Activated gamma-delta T cell treated with Interleukin-2 at 50 U/mL for 16 hours (primary cell): Measurements from ENCODE around the gene LRRC43.
"Not testable (repeated sequence)": the region's sequence is repeated elsewhere in the genome, so short reads cannot be mapped to it uniquely, and the experiment has no call there.

Experiments used
- DNase-seq: peaks from one replicate; pipeline ENCODE4 v3.0.0-alpha.2; 2020

Gene LRRC43

DNA sequence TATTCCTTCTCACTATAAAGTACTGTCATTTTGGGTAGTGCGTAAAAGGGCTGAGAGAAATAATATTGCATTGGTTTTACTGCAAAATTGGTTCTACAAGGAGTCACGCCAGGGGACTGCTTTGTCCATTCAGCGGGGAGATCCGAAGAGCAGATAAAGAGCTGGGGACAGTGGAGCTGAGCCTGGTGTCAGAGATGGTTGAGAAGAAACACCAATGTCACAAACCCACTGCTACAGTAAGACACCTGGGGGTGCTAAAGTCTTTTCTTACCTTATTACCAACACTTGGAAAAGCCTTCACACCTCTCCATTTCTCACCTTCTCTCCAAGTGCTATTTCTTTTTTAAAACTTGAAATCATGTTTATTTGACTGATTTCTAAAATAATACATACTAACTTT lies 23.0 kb upstream of the LRRC43 start:
- DNase-seq, result no peak

DNA sequence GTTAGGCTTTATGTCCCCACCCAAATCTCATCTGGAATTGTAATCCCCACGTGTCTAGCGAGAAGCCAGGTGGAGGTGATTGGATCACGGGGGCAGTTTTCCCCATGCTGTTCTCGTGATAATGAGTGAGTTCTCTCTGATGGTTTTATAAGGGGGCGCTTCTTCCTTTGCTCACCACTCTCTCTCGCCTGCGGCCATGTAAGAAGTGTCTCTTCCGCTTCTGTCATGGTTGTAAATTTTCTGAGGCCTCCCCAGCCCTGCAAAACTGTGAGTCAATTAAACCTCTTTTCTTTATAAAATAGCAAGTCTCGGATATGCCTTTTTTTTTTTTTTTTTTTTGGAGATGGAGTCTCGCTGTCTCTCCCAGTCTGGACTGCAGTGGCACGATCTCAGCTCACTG lies 22.2 kb upstream of the LRRC43 start:
- no peak for DNase-seq

DNA sequence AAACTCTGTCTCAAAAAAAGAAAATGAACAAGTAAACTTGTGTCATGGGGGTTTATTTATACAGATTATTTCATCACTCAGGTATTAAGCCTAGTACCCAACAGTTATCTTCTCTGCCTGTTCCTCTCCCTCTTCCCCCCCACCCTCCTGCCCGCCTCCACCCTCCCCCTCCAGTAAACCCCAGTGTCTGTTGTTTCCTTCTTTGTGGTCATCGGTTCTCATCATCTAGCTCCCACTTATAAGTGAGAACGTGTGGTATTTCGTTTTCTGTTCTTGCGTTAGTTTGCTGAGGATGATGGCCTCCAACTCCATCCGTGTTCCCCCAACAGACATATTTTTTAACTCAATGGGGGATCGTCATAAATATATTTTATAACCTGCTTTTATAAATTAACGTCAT lies 21.2 kb upstream of the LRRC43 start:
- DNase-seq, result no peak

DNA sequence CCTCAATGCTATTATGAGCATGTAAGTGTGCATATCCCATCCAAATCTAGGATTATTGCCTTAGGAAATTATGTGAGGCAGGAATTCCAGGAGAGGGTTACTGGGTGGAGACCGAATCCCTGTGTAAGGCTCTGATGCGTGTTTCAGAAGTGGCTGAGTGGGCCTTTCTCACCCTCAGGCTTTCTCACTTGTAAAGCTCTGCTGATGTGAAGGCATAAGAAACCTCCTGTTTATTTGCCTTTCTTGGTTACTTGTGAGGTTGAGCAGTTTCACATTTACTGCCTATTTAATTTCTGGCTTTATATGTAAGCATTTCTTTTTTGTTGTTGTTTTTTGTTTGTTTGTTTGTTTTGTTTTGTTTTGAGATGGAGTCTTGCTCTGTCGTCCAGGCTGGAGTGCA lies 19.9 kb upstream of the LRRC43 start:
- no peak for DNase-seq

DNA sequence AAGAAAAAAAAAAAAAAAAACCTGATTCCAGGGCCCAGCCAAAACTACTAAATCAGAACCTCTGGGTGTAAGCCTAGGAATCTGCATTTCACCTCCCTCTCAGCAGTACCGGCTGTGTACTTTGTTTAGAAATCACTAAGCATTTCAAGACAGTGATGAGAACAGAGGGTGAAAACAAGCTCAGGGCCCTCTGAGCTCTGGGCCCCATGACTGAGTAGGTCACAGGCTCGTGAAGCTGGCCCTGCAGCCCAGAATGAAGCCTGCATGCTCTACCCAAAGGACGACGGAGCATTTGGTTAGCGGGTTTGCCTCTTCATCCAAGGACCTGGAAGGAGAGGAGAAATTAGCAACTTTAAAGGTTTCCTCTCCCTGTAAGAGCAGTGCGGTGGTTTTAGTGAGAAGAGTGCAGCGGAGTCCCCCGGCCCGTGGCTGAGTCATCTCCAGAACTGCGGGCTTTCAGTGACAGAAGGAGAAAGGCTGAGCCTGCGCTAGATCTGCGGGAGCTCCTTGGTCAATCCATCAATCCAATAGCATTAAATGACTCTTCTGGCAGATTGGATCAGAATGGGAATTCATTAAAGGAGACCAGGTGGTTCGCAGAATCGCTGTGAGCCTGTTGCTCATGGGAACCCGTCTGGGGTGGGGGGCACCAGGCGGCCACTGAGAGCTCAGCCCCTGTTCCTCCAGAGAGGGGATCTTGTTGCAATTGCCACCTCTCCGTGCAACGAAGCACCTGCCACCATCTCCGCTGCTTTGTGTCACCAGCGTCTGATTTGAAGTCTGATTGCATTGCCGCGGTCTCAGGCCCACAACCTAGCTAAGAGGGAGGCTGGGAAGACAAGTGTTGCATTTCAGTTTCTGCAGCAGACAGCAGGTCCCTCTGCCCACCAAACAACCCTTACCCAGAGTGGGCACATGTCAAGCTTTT lies 16.2 kb upstream of the LRRC43 start:
- DNase-seq, result no peak

DNA sequence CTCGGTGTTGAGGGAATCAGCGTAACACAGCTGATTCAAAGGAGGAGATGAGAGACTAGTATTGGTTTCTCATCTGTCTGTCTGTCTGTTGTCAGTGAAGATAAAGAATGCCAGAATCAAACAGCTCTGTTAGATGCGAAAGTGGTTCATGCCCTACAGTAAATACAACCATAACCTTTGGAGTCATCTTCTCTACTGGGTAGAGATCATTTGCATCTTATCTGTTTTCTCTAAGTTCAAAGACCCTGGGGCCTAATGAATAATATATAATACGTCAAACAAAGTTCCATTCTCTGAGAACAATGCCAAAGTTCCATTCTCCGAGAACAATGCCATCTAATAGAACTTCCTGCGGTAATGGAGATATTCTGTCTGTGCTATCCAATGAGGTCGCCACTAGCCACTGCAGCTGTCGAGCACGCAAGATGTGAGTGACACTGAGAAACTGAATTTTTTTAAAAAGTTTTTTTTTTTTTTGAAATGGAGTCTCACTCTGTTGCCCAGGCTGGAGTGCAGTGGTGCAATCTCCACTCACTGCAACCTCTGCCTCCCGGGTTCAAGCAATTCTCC lies 15.5 kb upstream of the LRRC43 start:
- no peak for DNase-seq

DNA sequence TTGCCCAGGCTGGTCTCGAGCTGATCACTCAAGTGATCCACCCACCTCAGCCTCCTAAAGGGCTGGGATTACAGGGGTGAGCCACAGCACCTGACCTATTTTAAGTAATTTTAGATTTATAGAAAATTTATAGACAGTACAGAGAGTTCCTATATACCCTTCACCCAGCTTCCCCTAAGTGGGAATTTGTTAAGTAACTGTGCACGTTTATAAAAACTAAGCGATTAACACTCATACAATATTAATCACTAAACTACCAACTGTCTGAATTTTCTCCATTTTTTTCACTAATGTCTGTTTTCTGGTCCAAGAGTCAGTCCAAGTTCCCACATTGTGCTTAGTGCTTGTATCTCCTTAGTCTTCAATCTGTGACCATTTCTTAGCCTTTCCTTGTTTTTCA lies 14.4 kb upstream of the LRRC43 start:
- DNase-seq, result no peak

DNA sequence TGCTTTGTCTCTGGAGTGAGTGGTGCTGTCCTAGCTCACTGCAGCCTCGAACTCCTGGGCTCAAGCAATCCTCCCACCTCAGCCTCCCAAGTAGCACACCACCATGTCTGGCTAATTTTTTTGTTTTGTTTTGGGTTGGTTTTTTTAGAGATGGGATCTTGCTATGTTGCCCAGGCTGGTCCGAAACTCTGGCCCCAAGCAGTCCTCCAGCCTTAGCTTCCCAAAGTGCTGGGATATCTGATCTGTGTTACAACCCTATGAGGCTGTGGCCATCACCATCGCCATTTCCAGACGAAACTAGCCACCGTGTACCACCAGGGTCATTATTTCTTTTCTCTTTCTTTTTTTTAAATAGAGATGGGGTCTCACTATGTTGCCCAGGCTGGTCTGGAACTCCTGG lies 11.5 kb upstream of the LRRC43 start:
- DNase-seq, result no peak

DNA sequence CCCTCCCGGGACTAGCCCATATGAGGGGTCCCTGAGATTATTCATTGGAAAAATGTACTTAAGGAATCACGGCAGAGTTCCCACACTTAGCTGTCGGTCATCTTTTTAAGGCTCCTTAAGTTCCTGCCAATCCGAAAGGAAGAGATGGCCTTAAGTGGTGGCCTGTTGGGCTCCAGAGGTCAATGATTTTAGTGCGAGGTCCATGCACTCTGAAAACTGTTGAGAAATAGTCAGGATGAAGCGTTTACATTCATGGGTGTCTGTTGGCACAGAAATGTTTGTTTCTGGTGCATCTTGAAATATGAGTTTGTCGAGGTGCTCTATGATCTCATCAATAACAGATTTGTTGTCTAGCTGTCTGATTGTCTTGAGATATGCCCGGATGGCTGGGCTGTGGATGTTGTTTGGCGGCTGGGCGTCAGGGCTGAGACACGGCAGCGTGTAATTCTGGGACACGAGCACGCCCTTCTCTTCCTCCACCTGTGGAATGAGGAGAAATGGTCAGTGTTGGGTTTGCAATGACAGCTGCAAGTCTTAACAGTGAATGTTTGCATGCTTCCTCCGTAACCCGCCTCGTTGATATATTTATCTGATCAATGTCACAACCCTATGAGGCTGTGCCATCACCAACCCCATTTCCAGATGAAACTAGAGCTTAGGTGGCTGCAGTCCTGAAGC lies 10.5 kb upstream of the LRRC43 start:
- no peak for DNase-seq

DNA sequence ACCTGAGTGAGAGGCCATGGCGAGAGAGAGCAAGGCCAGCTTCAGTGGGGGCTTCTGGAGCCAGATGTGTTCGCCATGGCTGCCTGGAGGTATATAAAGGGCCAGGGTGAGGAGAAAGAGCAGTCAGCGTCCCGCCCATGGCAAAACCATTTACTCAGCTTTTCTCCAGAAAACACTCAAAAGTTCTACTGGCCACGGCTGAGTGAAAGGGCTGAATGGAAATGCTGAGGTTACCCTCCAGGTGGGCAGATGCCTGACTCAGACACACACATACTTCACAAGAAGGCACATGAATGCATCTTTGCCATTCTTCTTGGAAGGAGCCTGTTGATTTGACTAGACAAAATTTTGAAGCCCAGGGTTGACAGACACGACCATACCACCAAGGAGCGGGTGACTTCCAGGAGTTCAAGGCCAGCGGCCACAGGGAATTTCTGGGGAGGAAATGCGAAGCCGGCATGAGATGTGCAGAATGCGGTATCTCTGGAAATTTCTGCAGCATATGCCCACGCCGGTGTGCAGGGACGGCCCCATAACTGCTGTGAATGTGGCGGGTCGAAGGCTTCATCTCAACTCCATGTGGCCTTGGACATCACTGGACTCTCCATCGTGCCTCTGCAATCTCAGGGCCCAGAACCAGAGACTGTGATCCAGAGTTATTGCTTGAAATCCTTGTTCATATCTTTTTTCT lies 8.6 kb upstream of the LRRC43 start, which contains the start of gene IL31:
TSS of gene IL31 (minus strand) at position 67 of the 691 bp plus-strand sequence. CDS start at position 18, 49 bp downstream.
- no peak for DNase-seq

DNA sequence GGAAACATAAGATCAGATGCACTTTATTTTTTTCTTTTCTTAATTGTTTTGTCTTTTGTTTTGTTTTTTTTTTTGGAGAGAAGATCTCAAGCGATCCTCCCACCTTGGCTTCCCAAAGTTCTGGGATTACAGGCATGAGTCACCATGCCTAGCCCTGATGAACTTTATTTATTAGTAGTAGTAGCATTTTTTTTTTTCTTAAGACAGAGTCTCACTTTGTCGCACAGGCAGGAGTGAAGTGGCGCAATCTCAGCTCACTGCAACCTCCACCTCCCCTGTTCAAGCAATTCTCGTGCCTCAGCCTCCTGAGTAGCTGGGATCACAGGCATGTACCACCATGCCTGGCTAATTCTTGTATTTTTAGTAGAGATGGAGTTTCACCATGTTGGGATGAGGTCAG lies 6.5 kb upstream of the LRRC43 start:
- DNase-seq, result not testable (repeated sequence)

DNA sequence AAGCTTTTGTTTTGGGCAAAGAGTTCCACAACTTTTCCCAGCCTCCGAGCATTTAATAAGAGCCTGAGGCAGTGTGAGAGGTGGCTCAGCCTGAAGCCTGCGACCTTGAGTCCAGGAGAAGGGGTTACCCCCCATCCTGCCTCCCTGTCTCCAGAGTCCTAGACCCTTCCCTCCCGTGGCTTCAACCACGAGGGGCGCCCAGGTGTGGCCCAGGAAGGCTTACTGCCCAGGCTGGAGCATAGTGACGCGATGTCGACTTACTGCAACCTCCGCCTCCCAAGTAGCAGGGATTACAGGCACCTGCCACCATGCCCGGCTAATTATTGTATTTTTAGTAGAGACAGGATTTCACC lies 641 bp downstream of the LRRC43 start:
- no peak for DNase-seq

DNA sequence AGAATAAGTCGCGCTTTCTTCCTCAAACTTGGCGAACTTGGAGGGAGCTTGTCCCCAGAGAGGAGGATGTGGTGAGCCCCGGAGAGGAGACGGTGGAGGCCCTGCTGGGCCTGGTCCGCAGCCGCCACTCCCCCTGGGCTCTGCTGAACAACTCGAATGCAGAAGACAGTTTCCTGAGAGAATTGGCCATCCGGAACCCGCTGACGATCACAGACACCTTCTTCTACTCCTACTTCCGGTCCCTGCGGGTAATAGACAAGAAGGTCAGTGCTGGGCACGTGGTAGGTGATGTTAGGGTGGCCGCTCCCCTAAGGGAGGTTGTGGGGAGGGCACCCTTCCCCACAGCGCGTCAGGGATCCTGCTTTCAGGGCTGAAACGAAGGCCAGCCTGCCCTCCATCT lies 1.6 kb downstream of the LRRC43 start:
- no peak for DNase-seq

DNA sequence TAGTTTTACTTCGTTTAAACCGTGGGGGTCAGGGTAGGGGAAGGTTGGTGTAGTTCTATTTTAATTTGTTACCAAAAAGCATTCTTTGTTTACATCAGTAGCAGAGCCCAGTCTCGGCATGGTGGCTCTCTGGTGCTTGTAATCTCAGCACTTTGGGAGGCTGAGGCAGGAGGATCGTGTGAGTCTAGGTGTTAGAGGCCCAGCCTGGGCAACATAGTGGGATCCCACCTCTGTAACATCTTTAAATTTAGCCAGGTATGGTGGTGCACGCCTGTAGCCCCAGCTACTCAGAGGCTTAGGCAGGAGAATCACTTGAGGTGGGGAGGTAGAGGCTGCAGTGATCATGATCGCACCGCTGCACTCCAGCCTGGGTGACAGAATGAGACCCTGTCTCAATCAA lies 2.2 kb downstream of the LRRC43 start:
- DNase-seq, result no peak

DNA sequence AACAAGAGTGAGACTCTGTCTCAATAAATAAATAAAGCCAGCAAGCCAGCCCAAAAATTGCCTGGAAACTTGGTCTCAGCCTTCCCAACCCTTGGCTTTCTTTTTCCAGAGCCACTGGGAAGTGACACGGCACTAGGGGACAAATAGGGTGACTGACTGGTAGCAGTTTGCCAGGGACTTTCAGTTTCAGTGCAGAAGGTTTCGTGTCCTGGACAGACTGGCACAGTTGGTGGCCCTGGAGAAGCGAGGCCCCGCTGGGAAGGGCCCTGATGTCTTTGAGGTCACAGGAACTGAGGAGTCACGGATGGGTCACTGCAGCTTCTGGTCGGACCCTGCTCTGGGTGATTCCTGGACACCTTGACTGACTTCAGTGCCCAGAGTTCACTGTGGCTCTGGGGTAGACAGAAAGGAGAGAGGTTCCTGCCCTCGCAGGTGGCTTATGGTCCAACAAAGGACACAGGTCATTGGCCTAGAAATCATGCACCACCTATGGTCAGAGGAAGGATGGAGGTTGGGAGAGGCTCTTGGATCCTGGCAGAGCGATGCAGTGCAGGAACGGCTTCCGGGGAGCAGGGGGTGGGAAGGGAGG lies 2.7 kb downstream of the LRRC43 start:
- no peak for DNase-seq

DNA sequence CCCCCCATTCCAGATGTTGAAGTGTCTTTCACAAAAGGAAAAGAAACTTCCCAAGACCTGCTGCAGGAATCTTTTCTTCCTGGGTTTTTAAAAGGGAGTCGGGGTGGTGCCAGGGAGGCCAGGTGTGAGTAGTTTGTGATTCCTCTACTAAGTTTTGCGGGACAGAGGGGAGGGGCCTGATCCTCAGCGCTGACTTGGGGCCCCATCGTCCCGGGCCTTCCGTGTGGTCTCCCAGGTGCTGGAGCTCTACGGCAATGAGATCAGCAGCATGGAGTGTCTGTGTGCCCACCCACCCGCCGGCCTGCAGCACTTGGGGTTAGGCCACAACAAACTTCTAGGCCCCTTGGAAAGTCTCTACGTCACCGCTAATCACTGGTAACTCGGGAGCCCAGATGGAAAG lies 4.5 kb downstream of the LRRC43 start:
- DNase-seq, result no peak

DNA sequence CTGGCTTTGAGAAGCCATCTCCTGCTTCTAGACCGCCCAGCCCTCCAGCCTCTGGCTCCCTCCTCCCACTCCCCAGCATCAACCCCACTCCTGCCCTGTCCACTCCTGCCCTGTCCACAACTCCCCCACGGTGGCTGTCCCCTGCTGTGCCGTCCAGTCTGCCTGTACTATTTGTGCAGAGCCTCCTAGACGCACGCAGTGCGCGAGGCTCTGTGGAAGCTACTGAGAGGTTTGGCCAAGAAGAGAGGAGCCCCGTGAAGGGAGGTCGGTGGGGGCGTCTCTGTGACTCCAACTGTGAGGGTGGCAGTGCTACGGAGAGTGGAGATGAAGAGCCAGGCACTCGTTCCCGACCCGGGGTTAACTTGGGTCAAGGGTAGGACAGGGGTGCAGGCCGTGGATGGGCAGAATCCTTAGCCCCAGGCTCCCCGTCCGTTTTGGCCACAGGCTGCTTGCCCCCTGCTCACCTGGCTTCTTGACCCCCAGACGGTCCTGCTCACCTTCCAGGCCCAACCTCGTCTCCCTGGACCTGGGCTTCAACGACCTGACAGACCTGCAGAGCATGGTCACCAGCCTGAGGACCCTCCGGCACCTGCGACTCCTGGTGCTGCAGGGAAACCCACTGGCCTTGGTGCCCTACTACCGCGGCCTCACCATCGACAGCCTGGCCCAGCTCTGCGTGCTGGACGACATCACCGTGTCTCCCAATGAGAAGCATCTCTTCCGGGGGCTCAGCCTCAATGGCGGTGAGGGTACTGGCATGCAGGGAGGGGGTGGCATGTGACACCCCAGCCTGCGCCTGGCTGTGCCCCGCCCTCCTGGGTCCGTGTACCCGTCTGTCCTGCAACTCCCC lies 6.9 kb downstream of the LRRC43 start:
- DNase-seq, result no peak

DNA sequence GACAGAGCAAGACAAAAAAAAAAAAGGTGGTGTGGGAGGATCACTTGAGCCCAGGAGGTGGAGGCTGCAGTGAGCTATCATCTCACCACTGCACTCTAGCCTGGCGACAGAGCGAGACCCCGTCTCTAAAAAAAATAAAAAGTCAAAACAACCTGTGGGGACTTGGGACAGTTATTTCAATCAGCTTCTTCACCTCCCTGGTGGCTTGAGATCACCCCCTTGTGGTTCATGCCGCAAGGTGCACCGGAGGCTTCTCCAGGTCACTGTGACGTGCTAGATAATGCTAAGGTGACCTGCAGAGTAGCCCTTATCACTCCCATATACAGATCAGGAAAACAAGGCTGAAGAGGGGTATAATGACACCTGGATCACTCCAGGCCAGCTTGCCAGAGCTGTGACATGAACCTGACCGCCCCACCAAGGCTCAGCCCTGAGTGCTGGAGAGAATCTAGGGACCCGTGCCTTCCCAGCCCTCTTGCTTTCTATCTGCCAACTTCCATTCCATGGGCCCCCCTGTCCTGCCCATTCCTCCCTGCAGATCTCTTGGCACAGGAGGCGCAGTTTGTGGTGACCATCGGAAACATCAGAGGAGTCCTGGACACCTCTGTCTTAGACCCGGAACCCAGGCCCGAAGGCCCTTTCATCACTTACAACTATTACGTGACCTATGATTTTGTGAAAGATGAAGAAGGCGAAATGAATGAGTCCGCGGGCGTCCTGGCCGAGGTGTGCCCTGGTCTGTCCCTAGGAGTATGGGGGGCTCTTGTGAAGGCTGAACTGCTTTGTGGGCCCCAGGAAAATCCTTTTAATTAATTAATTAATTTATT lies 8.1 kb downstream of the LRRC43 start:
- peak; percentile 63 for DNase-seq

DNA sequence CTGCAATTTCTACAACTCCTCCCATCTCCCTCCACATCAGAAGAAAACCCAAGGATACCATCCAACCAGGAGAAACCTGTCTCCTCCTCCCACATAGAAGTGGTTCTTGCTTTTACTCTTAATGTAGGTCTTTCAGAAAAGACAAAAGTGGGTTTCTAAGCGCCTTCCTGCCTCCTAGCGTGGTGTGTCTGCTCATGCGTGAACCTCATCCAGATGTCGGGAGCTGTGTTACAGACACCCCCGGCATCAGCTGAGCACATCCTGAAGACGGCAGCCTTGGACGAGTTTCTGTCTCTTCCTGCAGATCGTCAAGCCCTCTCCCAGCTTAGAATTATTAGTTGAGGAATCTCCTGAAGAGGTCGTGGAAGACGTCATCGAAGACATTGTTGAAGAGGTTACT lies 9.5 kb downstream of the LRRC43 start:
- no peak for DNase-seq

DNA sequence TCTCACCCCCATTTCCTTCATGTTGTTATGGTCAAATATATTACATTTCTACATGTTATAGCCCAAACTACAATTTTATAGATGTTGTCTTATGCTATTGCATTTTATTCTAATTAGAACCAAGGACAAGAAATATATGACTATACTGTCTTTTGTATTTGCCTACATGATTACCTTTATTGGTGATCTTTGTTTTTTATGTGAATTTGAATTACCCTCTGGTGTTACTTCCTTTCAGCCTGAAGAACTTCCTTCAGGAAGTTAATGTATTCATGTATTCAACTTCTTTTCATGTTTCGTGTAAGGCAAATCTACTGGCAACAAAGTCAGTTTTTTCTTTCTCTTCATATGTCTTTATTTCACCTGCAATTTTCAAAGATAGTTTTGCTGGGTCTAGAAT lies 11.9 kb downstream of the LRRC43 start:
- DNase-seq, result no peak

DNA sequence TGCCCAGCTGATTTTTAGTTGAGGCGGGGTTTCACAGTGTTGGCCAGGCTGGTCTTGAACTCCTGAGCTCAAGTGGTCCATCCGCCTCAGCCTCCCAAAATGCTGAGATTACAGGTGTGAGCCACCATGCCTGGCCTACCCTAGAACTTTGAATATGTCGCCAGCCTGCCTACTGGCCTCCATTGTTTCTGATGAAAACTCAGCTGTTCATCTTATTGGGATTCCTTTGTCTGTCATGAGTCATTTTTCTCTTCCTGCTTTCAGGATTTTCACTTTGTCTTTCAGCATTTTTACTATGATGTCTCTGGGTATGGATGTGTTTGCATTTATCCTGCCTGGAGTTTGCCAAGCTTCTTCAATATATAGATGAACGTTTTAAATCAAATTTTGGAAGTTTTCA lies 12.5 kb downstream of the LRRC43 start:
- DNase-seq, result no peak
